HG03575 (cell line): ENCODE results near the gene SND1.
"Not testable (repeated sequence)": the region's sequence is repeated elsewhere in the genome, so short reads cannot be mapped to it uniquely, and the experiment has no call there.

Experiments
- ATAC-seq: cut with Tn5 transposase; IDR thresholded peaks from one replicate; pipeline ENCODE4 v1.9.1; 2021; ENCODE audit not compliant: unreplicated experiment, insufficient number of reproducible peaks, low FRiP score; ENCODE audit errors: extremely low read depth

SND1 gene

GRCh38 chr7:127650847-127651555 lies 993 bp upstream of the SND1 start:
- ATAC-seq: no peak

- ATAC-seq: no peak
These were observed 597 bp downstream of the SND1 start for GRCh38 chr7:127652333-127653248.

GRCh38 chr7:127653396-127653795 lies 1.4 kb downstream of the SND1 start:
- ATAC-seq: no peak

GRCh38 chr7:127654404-127655394 lies 2.7 kb downstream of the SND1 start:
- ATAC-seq: no peak

- ATAC-seq: no peak
These were observed 3.7 kb downstream of the SND1 start for GRCh38 chr7:127655720-127656119.

GRCh38 chr7:127657500-127657899 lies 5.5 kb downstream of the SND1 start:
- no peak for ATAC-seq

- no peak for ATAC-seq
These were observed 7.1 kb downstream of the SND1 start for GRCh38 chr7:127658970-127659630.

GRCh38 chr7:127665922-127666321 lies 13.9 kb downstream of the SND1 start:
- ATAC-seq: no peak

GRCh38 chr7:127666602-127667001 lies 14.6 kb downstream of the SND1 start:
- no peak for ATAC-seq

- ATAC-seq: no peak
These were observed 15.2 kb downstream of the SND1 start for GRCh38 chr7:127667017-127667670.

GRCh38 chr7:127667759-127668530 lies 16.0 kb downstream of the SND1 start:
- no peak for ATAC-seq

- no peak for ATAC-seq
These were observed 19.3 kb downstream of the SND1 start for GRCh38 chr7:127671341-127671740.

GRCh38 chr7:127673902-127674301 lies 21.9 kb downstream of the SND1 start:
- ATAC-seq: no peak

GRCh38 chr7:127674361-127674760 lies 22.4 kb downstream of the SND1 start:
- no peak for ATAC-seq

- not testable (repeated sequence) for ATAC-seq
These were observed 22.9 kb downstream of the SND1 start for GRCh38 chr7:127674923-127675322.

GRCh38 chr7:127675721-127676120 lies 23.7 kb downstream of the SND1 start:
- ATAC-seq: no peak

- ATAC-seq: no peak
These were observed 25.6 kb downstream of the SND1 start for GRCh38 chr7:127677433-127678230.
